HCT116 (cell line): ENCODE results near the gene NCOA6.
"Not testable (repeated sequence)": the region's sequence is repeated elsewhere in the genome, so short reads cannot be mapped to it uniquely, and the experiment has no call there.

Source experiments
- CEBPB ChIP-seq: IDR thresholded peaks from 2 replicates; pipeline ENCODE4 v1.6.1; 2012; ENCODE audit warnings: low read depth
- CTCF ChIP-seq, 3 experiments: fragments of 200-600 bp in 1 of 3; sonication (generic) in 1 of 3; IDR thresholded peaks in 2 of 3; conservative IDR thresholded peaks in 1 of 3; 2 replicates each; pipeline ENCODE4 v1.5.1; 2012 to 2017; ENCODE audit warnings: low read depth in 2 of 3, low read length in 2 of 3, antibody characterized with exemption in 1 of 3, borderline replicate concordance in 1 of 3, control low read depth in 1 of 3, mild to moderate bottlenecking in 1 of 3, mixed read lengths in 1 of 3, mixed run types in 1 of 3, moderate library complexity in 1 of 3; ENCODE audit not compliant: insufficient read depth in 1 of 3
- ELF1 ChIP-seq: IDR thresholded peaks from 2 replicates; pipeline ENCODE4 v1.6.1; 2012; ENCODE audit warnings: low read depth, borderline replicate concordance
- EZH2 ChIP-seq: fragments of 200-600 bp; sonication (generic); IDR thresholded peaks from 2 replicates; pipeline ENCODE4 v1.6.1; 2017; ENCODE audit warnings: antibody characterized with exemption, mixed run types
- FOSL1 ChIP-seq: IDR thresholded peaks from 2 replicates; pipeline ENCODE4 v1.6.1; 2012; ENCODE audit warnings: low read depth
- JUND ChIP-seq: IDR thresholded peaks from 2 replicates; pipeline ENCODE4 v1.6.1; 2012
- POLR2A ChIP-seq: IDR thresholded peaks from 2 replicates; pipeline ENCODE4 v1.7.0; 2011; ENCODE audit warnings: borderline replicate concordance; ENCODE audit not compliant: insufficient read depth, insufficient read length; ENCODE audit errors: extremely low read depth
- POLR2AphosphoS5 ChIP-seq: IDR thresholded peaks from 2 replicates; pipeline ENCODE4 v1.6.1; 2011; ENCODE audit warnings: mild to moderate bottlenecking, low read depth, low read length, moderate library complexity
- SP1 ChIP-seq: IDR thresholded peaks from 2 replicates; pipeline ENCODE4 v1.6.1; 2012; ENCODE audit warnings: low read depth
- SRF ChIP-seq: IDR thresholded peaks from 2 replicates; pipeline ENCODE4 v1.6.1; 2012; ENCODE audit warnings: low read depth
- TCF7L2 ChIP-seq: IDR thresholded peaks from 2 replicates; pipeline ENCODE4 v1.7.0; 2011; ENCODE audit warnings: borderline replicate concordance, inconsistent platforms; ENCODE audit not compliant: insufficient read depth, insufficient read length; ENCODE audit errors: extremely low read depth
- YY1 ChIP-seq: IDR thresholded peaks from 2 replicates; pipeline ENCODE4 v1.6.1; 2011; ENCODE audit warnings: low read length, low read depth, moderate library complexity, mild to moderate bottlenecking; ENCODE audit not compliant: insufficient replicate concordance; ENCODE audit errors: extremely low read depth
- ZNF274 ChIP-seq: fragments of 200-500 bp; sonication (Bioruptor generic); IDR thresholded peaks from 2 replicates; pipeline ENCODE4 v1.6.1; 2014; ENCODE audit warnings: mild to moderate bottlenecking, low read depth, low read length, inconsistent platforms
- TF ChIP-seq, protein P1 (sequence below): IDR thresholded peaks from 2 replicates; pipeline ENCODE4 v1.6.1; 2012; ENCODE audit warnings: low read depth

- not testable (repeated sequence) for TF ChIP-seq POLR2A; CTCF (IDR thresholded peaks at IDR 0.05 in 2 of 3, conservative IDR thresholded peaks at IDR 0.05 in 1 of 3; ENCODE audit: borderline replicate concordance in 1 of 3, insufficient read depth in 1 of 3, low read depth in 2 of 3, low read length in 2 of 3); JUND; EZH2; CEBPB; POLR2AphosphoS5; TCF7L2; ZNF274; SRF; SP1; YY1; ELF1; FOSL1
- TF ChIP-seq, protein P1, sequence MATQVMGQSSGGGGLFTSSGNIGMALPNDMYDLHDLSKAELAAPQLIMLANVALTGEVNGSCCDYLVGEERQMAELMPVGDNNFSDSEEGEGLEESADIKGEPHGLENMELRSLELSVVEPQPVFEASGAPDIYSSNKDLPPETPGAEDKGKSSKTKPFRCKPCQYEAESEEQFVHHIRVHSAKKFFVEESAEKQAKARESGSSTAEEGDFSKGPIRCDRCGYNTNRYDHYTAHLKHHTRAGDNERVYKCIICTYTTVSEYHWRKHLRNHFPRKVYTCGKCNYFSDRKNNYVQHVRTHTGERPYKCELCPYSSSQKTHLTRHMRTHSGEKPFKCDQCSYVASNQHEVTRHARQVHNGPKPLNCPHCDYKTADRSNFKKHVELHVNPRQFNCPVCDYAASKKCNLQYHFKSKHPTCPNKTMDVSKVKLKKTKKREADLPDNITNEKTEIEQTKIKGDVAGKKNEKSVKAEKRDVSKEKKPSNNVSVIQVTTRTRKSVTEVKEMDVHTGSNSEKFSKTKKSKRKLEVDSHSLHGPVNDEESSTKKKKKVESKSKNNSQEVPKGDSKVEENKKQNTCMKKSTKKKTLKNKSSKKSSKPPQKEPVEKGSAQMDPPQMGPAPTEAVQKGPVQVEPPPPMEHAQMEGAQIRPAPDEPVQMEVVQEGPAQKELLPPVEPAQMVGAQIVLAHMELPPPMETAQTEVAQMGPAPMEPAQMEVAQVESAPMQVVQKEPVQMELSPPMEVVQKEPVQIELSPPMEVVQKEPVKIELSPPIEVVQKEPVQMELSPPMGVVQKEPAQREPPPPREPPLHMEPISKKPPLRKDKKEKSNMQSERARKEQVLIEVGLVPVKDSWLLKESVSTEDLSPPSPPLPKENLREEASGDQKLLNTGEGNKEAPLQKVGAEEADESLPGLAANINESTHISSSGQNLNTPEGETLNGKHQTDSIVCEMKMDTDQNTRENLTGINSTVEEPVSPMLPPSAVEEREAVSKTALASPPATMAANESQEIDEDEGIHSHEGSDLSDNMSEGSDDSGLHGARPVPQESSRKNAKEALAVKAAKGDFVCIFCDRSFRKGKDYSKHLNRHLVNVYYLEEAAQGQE = not testable (repeated sequence)
Measured at GRCh38 chr20:34780291-34780690, 45.2 kb downstream of the NCOA6 start.
